Activated CD8-positive, alpha-beta memory T cell treated with anti-CD3 and anti-CD28 coated beads, Interleukin-2, amount 50 U/mL, for 1 hour (primary cell): ENCODE results near the gene SLC6A18.
"Not testable (repeated sequence)": the region's sequence is repeated elsewhere in the genome, so short reads cannot be mapped to it uniquely, and the experiment has no call there.

Experiments
- DNase-seq: peaks from one replicate; pipeline ENCODE4 v3.0.0-alpha.2; 2020; ENCODE audit errors: extremely low read depth

Gene SLC6A18

DNA sequence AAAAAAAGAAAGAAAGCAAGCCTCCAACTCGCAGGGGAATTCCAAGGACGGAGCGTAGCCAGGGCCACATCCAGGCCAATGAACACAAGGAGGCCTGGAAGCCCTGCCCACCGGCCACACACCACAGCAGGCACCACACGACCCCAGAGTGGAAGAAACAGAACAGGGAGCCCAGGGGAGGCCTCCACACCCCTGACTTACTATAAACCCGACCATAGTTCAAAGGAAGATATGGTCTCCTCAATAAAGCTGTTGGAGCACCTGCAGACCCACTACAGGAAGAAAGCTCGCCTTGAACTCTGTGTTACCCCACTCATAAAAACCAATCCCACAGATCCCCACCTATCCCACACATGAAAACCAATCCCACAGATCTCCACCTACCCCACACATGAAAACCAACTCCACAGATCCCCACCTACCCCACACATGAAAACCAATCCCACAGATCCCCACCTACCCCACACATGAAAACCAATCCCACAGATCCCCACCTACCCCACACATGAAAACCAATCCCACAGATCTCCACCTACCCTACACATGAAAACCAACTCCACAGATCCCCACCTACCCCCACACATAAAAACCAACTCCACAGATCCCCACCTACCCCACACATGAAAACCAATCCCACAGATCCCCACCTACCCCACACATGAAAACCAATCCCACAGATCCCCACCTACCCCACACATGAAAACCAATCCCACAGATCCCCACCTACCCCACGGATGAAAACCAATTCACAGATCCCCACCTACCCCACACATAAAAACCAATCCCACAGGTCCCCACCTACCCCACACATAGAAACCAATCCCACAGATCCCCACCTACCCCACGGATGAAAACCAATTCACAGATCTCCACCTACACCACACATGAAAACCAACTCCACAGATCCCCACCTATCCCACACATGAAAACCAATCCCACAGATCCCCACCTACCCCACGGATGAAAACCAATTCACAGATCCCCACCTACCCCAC is 50.5 kb downstream of the SLC6A18 start:
- DNase-seq, result not testable (repeated sequence)

DNA sequence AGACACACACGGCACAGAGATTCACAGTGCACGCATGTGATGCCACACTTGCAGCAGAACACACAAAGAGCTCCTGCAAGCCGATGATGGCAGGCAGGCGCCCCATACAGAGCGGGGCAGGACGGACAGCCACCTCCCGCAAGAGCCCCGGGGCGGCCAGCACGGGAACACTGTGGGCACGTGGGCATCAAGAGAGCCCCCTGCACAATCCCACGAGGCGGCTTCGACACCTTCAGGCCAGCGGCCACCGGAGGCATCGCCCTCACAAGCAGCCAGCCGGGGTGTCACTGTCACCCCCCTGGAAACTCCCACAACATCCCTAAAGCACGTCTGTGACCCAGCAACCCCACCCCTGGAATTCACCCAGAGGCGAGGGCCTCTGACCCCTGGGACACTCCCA is 51.7 kb downstream of the SLC6A18 start:
- no peak for DNase-seq

DNA sequence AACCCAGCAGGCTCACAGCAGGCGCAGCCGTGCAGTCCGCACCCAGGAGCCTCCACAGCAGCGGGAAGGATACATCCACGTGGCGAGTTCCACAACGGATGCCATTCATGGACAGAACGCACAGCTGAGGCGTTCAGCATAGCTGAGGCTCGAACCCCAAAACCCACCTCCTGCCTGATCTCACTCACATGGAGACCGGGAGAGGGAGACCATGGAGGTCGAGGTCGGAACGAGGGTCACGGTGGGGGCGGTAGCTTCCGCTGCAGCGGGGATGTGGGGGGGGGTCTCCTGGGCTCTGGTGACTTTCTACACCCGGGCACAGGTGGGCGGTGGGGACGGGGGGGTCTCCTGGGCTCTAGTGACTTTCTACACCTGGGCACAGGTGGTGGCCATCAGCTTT is 52.1 kb downstream of the SLC6A18 start:
- DNase-seq, result no peak

GRCh38 chr5:1277781-1278180 is 52.6 kb downstream of the SLC6A18 start:
- no peak for DNase-seq

GRCh38 chr5:1278216-1278615 is 53.0 kb downstream of the SLC6A18 start:
- DNase-seq, result no peak

DNA sequence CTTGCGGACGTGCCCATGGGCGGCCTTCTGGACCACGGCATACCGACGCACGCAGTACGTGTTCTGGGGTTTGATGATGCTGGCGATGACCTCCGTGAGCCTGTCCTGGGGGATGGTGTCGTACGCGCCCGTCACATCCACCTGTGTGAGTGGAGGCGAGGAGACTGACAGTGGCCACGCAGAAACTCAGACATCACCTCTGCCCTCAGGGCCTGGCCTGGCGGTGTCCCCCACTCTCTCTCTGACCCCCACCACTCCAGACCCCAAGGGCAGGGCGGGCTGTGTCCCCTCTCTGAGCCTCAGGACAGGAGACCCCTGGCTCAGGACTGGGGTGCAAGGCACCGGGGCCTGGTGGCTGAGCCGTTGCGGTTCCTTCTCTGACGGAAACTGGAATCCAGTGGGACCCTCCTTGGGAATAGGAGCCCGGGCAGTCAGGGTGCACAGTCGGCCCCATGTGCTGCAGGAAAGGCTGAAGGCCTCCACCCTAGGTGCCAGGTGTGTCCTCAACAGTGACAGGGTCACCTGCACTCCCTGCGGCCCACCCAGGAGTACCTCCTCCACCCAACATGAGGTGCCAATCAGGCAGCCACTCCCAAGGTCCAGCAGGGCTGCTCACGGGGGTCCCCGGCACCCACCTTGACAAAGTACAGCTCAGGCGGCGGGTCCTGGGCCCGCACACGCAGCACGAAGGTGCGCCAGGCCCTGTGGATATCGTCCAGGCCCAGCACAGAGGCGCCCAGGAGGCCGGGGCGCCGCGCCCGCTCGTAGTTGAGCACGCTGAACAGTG is 53.7 kb downstream of the SLC6A18 start:
- no peak for DNase-seq

GRCh38 chr5:1279443-1280151 is 54.4 kb downstream of the SLC6A18 start:
- no peak for DNase-seq

GRCh38 chr5:1280177-1281037 is 55.2 kb downstream of the SLC6A18 start:
- DNase-seq, result no peak

- DNase-seq, result no peak
Observed at GRCh38 chr5:1281038-1281882, 56.1 kb downstream of the SLC6A18 start.

GRCh38 chr5:1282131-1282992 is 57.2 kb downstream of the SLC6A18 start:
- DNase-seq, result no peak

GRCh38 chr5:1282993-1283728 is 58.0 kb downstream of the SLC6A18 start:
- not testable (repeated sequence) for DNase-seq

DNA sequence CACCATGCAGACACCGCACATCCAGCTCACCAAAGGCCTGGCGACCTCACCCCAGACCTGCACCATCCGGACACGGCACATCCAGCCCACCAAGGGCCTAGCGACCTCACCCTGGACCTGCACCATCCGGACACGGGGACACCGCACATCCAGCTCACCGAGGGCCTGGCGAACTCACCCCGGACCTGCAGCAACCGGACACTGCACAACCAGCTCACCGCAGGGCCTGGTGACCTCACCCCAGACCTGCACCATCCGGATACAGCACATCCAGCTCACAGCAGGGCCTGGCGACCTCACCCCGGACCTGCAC is 58.5 kb downstream of the SLC6A18 start:
- not testable (repeated sequence) for DNase-seq

DNA sequence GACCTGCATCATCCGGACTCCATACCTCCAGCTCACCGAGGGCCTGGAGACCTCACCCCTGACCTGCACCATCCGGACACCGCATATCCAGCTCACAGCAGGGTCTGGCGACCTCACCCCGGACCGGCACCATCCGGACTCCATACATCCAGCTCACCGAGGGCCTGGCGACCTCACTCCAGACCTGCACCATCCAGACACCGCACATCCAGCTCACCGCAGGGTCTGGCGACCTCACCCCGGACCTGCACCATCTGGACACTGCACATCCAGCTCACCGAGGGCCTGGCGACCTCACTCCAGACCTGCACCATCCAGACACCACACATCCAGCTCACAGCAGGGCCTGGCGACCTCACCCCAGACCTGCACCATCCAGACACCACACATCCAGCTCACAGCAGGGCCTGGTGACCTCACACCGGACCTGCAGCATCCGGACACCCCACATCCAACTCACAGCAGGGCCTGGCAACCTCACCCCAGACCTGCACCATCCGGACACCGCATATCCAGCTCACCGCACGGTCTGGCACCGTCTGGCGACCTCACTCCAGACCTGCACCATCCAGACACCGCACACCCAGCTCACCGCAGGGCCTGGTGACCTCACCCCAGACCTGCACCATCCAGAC is 59.3 kb downstream of the SLC6A18 start:
- not testable (repeated sequence) for DNase-seq

- no peak for DNase-seq
Observed at GRCh38 chr5:1285141-1285540, 60.0 kb downstream of the SLC6A18 start.

- DNase-seq, result no peak
Observed at GRCh38 chr5:1285883-1286291, 60.7 kb downstream of the SLC6A18 start.

DNA sequence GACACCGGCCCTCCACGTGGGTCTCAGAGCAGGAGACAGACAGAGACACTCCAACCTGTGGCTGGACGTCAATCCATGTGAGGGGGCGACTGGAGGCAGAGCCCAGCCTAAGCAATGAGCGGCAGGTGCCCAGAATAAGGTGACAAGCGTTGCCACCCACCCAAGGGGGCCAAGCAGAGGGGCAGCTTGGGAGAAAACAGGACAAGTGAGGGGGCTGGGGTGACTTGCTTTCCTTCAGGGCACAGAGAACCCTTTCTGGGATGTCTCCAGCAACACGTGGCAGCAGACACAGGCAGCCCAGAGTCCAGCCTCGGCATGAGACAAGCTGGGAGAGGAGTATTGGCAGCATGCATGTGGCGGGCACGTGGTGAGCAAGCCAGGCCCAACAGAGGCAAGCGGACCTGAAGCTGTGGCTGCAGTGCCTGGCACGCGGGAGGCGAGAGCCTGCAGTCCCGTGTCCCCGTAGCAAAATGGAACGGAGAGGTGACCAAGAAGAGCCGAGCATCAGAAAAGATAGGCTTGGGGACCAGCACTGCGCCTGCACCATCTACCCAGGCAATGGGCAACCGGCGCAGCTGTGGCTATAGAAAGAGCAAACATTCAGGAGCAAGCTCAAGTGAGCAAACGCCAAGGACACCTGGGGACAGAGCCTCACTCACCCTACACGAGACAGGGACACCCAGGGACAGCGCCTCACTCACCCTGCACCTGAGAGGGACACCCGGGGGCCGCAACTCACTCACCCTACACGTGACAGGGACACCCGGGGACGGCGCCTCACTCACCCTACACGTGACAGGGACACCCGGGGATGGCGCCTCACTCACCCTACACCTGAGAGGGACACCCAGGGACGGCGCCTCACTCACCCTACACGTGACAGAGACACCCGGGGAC is 63.5 kb downstream of the SLC6A18 start:
- DNase-seq, result no peak

GRCh38 chr5:1289559-1289958 is 64.4 kb downstream of the SLC6A18 start:
- DNase-seq, result not testable (repeated sequence)
